ENCODE results near the gene PANX3. TPM values are rescaled to one million over a fixed set of nuclear protein-coding genes. Genes with fewer than 3 reads are reported as not detected.

The PANX3 gene
- total and polyA plus RNA-seq, 9 of the 15 experiments (the other 6 are each of a cell fraction or from before 2014, with no cell fraction given) = 0.09 to 0.69 (median 0.39) TPM

- TF ChIP-seq DACH1 (IDR thresholded peaks at IDR 0.05; ENCODE audit: partially characterized antibody) (peak; percentile 36), E2F8 (IDR thresholded peaks at IDR 0.05; ENCODE audit: low read depth, partially characterized antibody) (peak; percentile 35)
Observed at GRCh38 chr11:124644426-124645280, 33.4 kb downstream of the PANX3 start (continued).

GRCh38 chr11:124646148-124646547 lies 34.9 kb downstream of the PANX3 start:
- Histone ChIP-seq H2AFZ (ENCODE audit: low read depth, low read length) (no peak overlapping the region), H3K9me3 (replicated peaks; ENCODE audit: control insufficient read depth, insufficient read depth, low read depth, low read length) (peaks cover under 1% of the 10 kb centered on the region; the same call in 1 of the 2 replicates), H3K4me3 (no peak overlapping the region), H3K79me2 (ENCODE audit: control insufficient read depth, insufficient read depth, low read length) (no peaks in the 10 kb centered on the region), H3K9me1 (ENCODE audit: control insufficient read depth, insufficient read depth, low read length) (no peaks in the 10 kb centered on the region), H3K4me1 (replicated peaks in 1 of 2; ENCODE audit: control insufficient read depth in 2 of 2, insufficient read depth in 2 of 2, low read length in 2 of 2) (peaks cover 0 to 27% of the 10 kb centered on the region in 2 experiments; a peak in 4 of 5 replicates), H3K9ac (ENCODE audit: insufficient read depth in 1 of 2, low read depth in 2 of 2, low read length in 2 of 2) (no peak overlapping the region), H4K20me1 (replicated peaks; ENCODE audit: control insufficient read depth, insufficient read depth, low read length) (no peaks in the 10 kb centered on the region), H3K27me3 (ENCODE audit: control insufficient read depth in 2 of 2, insufficient read depth in 2 of 2, low read length in 2 of 2) (no peaks in the 10 kb centered on the region), H3K27ac (ENCODE audit: extremely low read depth, low read depth, low read length) (no peak overlapping the region), H3K4me2 (ENCODE audit: insufficient read depth, low read length) (no peak overlapping the region), H3K36me3 (ENCODE audit: control insufficient read depth, insufficient read depth, low read length) (no peaks in the 10 kb centered on the region)
- DNase-seq (ENCODE audit: extremely low read depth in 1 of 4, low spot score in 3 of 4) = no peak
- no peak for ATAC-seq
- BruUV-seq (replicated peaks) = no TSS peak
- ChIA-PET POLR2A (no interaction called here), CTCF (ENCODE audit: low intra/inter-chr PET ratio) (interaction anchor here (1.8 kb wide), 1 partner anchor 147 kb away, joined by 5 read pairs; no protein-coding TSS in a partner anchor)
- TF ChIP-seq ZNF224 (CRISPR knock-in tag; IDR thresholded peaks at IDR 0.05) = no peak
- TF ChIP-seq, protein P1, sequence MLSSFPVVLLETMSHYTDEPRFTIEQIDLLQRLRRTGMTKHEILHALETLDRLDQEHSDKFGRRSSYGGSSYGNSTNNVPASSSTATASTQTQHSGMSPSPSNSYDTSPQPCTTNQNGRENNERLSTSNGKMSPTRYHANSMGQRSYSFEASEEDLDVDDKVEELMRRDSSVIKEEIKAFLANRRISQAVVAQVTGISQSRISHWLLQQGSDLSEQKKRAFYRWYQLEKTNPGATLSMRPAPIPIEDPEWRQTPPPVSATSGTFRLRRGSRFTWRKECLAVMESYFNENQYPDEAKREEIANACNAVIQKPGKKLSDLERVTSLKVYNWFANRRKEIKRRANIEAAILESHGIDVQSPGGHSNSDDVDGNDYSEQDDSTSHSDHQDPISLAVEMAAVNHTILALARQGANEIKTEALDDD (IDR thresholded peaks at IDR 0.05) = peak; percentile 69
- in situ Hi-C loops (cut with MboI) = no loop called here
- intact Hi-C loops (cut with micrococcal nuclease) = no loop called here
- FAIRE-seq = no peak
- 76% methylated on average over 3 of the region's 3 CpGs for WGBS (ENCODE audit: insufficient coverage, low coverage, missing lambda C conversion rate)

Data from K562 (cell line).